SH-SY5Y (cell line): ENCODE results near the gene RAB6B.

Experiments used
- GATA2 ChIP-seq: IDR thresholded peaks from 2 replicates; pipeline ENCODE4 v1.6.1; 2011; ENCODE audit warnings: mild to moderate bottlenecking, low read depth, low read length
- GATA3 ChIP-seq: IDR thresholded peaks from 2 replicates; pipeline ENCODE4 v1.6.1; 2011; ENCODE audit warnings: low read depth, mild to moderate bottlenecking, low read length, moderate library complexity

GRCh38 chr3:133840767-133841166 lies 54.9 kb downstream of the RAB6B start:
- no peak for TF ChIP-seq GATA2
- TF ChIP-seq GATA3 = no peak
